H1 (cell line): ENCODE data around the gene TMEM35B. TPM values are rescaled to one million over a fixed set of nuclear protein-coding genes. Genes with fewer than 3 reads are reported as not detected.

Source experiments
- CTCF ChIA-PET: fragments of 300-600 bp; sonication (Branson Sonifier 250); formaldehyde crosslinking; loops from one replicate; lab custom pipeline; 2021; ENCODE audit not compliant: partially characterized antibody; lab: Charles Lee
- POLR2A ChIA-PET: fragments of 300-600 bp; sonication (Branson Sonifier 250); formaldehyde crosslinking; loops from one replicate; lab custom pipeline; 2021; ENCODE audit warnings: inconsistent platforms; ENCODE audit not compliant: partially characterized antibody; lab: Charles Lee
- DNase-seq, 2 experiments: peaks; one replicate each; pipeline versions ENCODE4 v3.0.0 to v3.0.0-alpha.2; 2010 to 2022; ENCODE audit warnings: low spot score in 2 of 2, low read depth in 1 of 2, mixed read lengths in 1 of 2
- FAIRE-seq: peaks from 2 replicates; lab custom pipeline; 2011; peaks lifted over from hg19 to GRCh38; lab: Jason Lieb, UNC
- H2AFZ ChIP-seq: 2 replicates; pipeline ENCODE4 v1.8.1; 2012; ENCODE audit warnings: low read length, inconsistent platforms
- H2AK5ac ChIP-seq: 2 replicates; pipeline ENCODE4 v1.6.1; 2013; ENCODE audit warnings: low read depth, low read length
- H2BK120ac ChIP-seq: replicated peaks from 2 replicates; pipeline ENCODE3; 2013; ENCODE audit warnings: low read depth, low read length, inconsistent platforms
- H2BK12ac ChIP-seq: 2 replicates; pipeline ENCODE4 v1.6.1; 2013; ENCODE audit warnings: low read depth, low read length
- H2BK15ac ChIP-seq: 2 replicates; pipeline ENCODE4 v1.6.1; 2013; ENCODE audit warnings: low read length
- H2BK20ac ChIP-seq: 2 replicates; pipeline ENCODE4 v1.6.1; 2013; ENCODE audit warnings: low read length
- H2BK5ac ChIP-seq: 2 replicates; pipeline ENCODE4 v1.6.1; 2013; ENCODE audit warnings: low read depth, low read length
- H3K14ac ChIP-seq: 2 replicates; pipeline ENCODE4 v1.6.1; 2013; ENCODE audit warnings: inconsistent platforms; ENCODE audit not compliant: insufficient read length
- H3K18ac ChIP-seq: 2 replicates; pipeline ENCODE4 v1.6.1; 2013; ENCODE audit warnings: low read length; ENCODE audit errors: extremely low read depth
- H3K23ac ChIP-seq: 2 replicates; pipeline ENCODE4 v1.6.1; 2013; ENCODE audit warnings: inconsistent platforms; ENCODE audit not compliant: insufficient read length
- H3K23me2 ChIP-seq: 2 replicates; pipeline ENCODE4 v1.6.1; 2013; ENCODE audit warnings: low read depth, low read length
- H3K27ac ChIP-seq: 2 replicates; pipeline ENCODE4 v1.6.1; 2011; ENCODE audit warnings: low read depth, low read length, inconsistent platforms
- H3K27me3 ChIP-seq, 4 experiments: replicated peaks in 1 of 4; 1 replicate in 1 of 4; 2 replicates in 3 of 4; pipeline versions ENCODE4 v1.6.1 to v1.8.1; 2011 to 2013; ENCODE audit warnings: low read length in 3 of 4, mild to moderate bottlenecking in 3 of 4, inconsistent platforms in 2 of 4, mixed read lengths in 2 of 4, moderate library complexity in 1 of 4; ENCODE audit not compliant: control insufficient read depth in 3 of 4, insufficient read depth in 3 of 4; ENCODE audit errors: extremely low read depth in 1 of 4
- H3K36me3 ChIP-seq, 4 experiments: 2 replicates each; pipeline versions ENCODE4 v1.6.1 to v1.8.1; 2011 to 2013; ENCODE audit warnings: mild to moderate bottlenecking in 4 of 4, low read length in 3 of 4, moderate library complexity in 2 of 4, control low read depth in 1 of 4, inconsistent platforms in 1 of 4; ENCODE audit not compliant: insufficient read depth in 4 of 4, control insufficient read depth in 2 of 4
- H3K4ac ChIP-seq: replicated peaks from 2 replicates; pipeline ENCODE3; 2013; ENCODE audit warnings: low read length, low read depth, mixed read lengths, inconsistent platforms; ENCODE audit not compliant: insufficient read length
- H3K4me1 ChIP-seq, 4 experiments: replicated peaks in 1 of 4; 1 replicate in 1 of 4; 2 replicates in 3 of 4; pipeline versions ENCODE4 v1.6.1 to v1.8.1; 2011 to 2013; ENCODE audit warnings: low read length in 3 of 4, inconsistent platforms in 2 of 4, mixed read lengths in 1 of 4; ENCODE audit not compliant: insufficient read depth in 4 of 4, control insufficient read depth in 3 of 4
- H3K4me2 ChIP-seq, 2 experiments: 2 replicates each; pipeline versions ENCODE4 v1.6.1 to v1.8.1; 2011 to 2013; ENCODE audit warnings: low read depth in 2 of 2, low read length in 2 of 2, control low read depth in 1 of 2, inconsistent platforms in 1 of 2, mild to moderate bottlenecking in 1 of 2; ENCODE audit not compliant: insufficient read depth in 1 of 2
- H3K4me3 ChIP-seq, 4 experiments: fragments of 200-600, 300-600 bp in 1 of 4; sonication (generic), shearing (Covaris generic), sonication (Bioruptor Twin) in 1 of 4; 2 replicates each; pipeline versions ENCODE4 v1.5.1 to v1.8.1; 2011 to 2016; ENCODE audit warnings: low read length in 4 of 4, low read depth in 3 of 4, control low read depth in 2 of 4, inconsistent platforms in 2 of 4, mild to moderate bottlenecking in 2 of 4, mixed read lengths in 1 of 4, moderate library complexity in 1 of 4; ENCODE audit not compliant: insufficient read depth in 2 of 4; ENCODE audit errors: extremely low read depth in 1 of 4
- H3K56ac ChIP-seq: replicated peaks from 2 replicates; pipeline ENCODE3; 2013; ENCODE audit warnings: low read depth, mild to moderate bottlenecking, mixed read lengths, low read length, inconsistent platforms; ENCODE audit not compliant: insufficient read length
- H3K79me1 ChIP-seq: 2 replicates; pipeline ENCODE4 v1.6.1; 2013; ENCODE audit warnings: low read depth, low read length, control low read depth
- H3K79me2 ChIP-seq, 2 experiments: 2 replicates each; pipeline versions ENCODE4 v1.6.1 to v1.8.1; 2012 to 2013; ENCODE audit warnings: low read length in 2 of 2, mild to moderate bottlenecking in 2 of 2, inconsistent platforms in 1 of 2; ENCODE audit not compliant: insufficient read depth in 2 of 2, control insufficient read depth in 1 of 2
- H3K9ac ChIP-seq, 4 experiments: replicated peaks in 1 of 4; 1 replicate in 1 of 4; 2 replicates in 3 of 4; pipeline versions ENCODE4 v1.6.1 to v1.8.1; 2011 to 2013; ENCODE audit warnings: low read depth in 3 of 4, low read length in 3 of 4, control low read depth in 2 of 4, mild to moderate bottlenecking in 2 of 4, moderate library complexity in 2 of 4, inconsistent platforms in 1 of 4; ENCODE audit errors: extremely low read depth in 1 of 4
- H3K9me3 ChIP-seq, 2 experiments: 2 replicates each; pipeline versions ENCODE4 v1.6.1 to v1.8.1; 2012 to 2013; ENCODE audit warnings: mild to moderate bottlenecking in 2 of 2, moderate library complexity in 2 of 2, control low read depth in 1 of 2, inconsistent platforms in 1 of 2, low read depth in 1 of 2, low read length in 1 of 2, mixed read lengths in 1 of 2; ENCODE audit not compliant: insufficient read depth in 2 of 2
- H4K20me1 ChIP-seq, 2 experiments: replicated peaks in 1 of 2; 2 replicates each; pipeline versions ENCODE3 to v1.8.1; 2011 to 2013; ENCODE audit warnings: inconsistent platforms in 2 of 2, low read length in 2 of 2, mild to moderate bottlenecking in 1 of 2; ENCODE audit not compliant: insufficient read depth in 2 of 2, control insufficient read depth in 1 of 2
- H4K5ac ChIP-seq: 2 replicates; pipeline ENCODE4 v1.6.1; 2013; ENCODE audit warnings: low read length, low read depth, mixed read lengths, inconsistent platforms; ENCODE audit not compliant: insufficient read length
- H4K8ac ChIP-seq: 2 replicates; pipeline ENCODE4 v1.8.0; 2013; ENCODE audit warnings: mild to moderate bottlenecking, moderate library complexity, low read length, inconsistent platforms; ENCODE audit not compliant: insufficient read depth; ENCODE audit errors: extremely low read depth
- H4K91ac ChIP-seq: replicated peaks from 2 replicates; pipeline ENCODE3; 2013; ENCODE audit warnings: low read length, mixed read lengths, inconsistent platforms; ENCODE audit not compliant: insufficient read length
- BCL11A ChIP-seq, 2 experiments: IDR thresholded peaks; one replicate each; pipeline ENCODE4 v1.6.1; 2011; ENCODE audit warnings: low read depth in 2 of 2, low read length in 2 of 2, mild to moderate bottlenecking in 2 of 2
- CEBPB ChIP-seq: IDR thresholded peaks from 2 replicates; pipeline ENCODE4 v1.6.1; 2012; ENCODE audit warnings: low read depth, low read length
- NANOG ChIP-seq: IDR thresholded peaks from 2 replicates; pipeline ENCODE4 v1.6.1; 2011; ENCODE audit warnings: low read length, low read depth, mild to moderate bottlenecking, inconsistent platforms; ENCODE audit not compliant: insufficient read depth, poor library complexity, severe bottlenecking
- POU5F1 ChIP-seq: IDR thresholded peaks from 2 replicates; pipeline ENCODE4 v1.6.1; 2011; ENCODE audit warnings: low read depth, mild to moderate bottlenecking, low read length, moderate library complexity
- RAD21 ChIP-seq, 2 experiments: IDR thresholded peaks in 1 of 2; conservative IDR thresholded peaks in 1 of 2; 2 replicates each; pipeline ENCODE4 v1.6.1; 2011; ENCODE audit warnings: low read depth in 2 of 2, low read length in 2 of 2, improper control_type of control experiment in 1 of 2, inconsistent platforms in 1 of 2, mild to moderate bottlenecking in 1 of 2, moderate library complexity in 1 of 2
- RFX5 ChIP-seq: IDR thresholded peaks from 2 replicates; pipeline ENCODE4 v1.6.1; 2011; ENCODE audit warnings: low read depth, low read length, improper control_type of control experiment, borderline replicate concordance
- SIX5 ChIP-seq: IDR thresholded peaks from 2 replicates; pipeline ENCODE4 v1.6.1; 2011; ENCODE audit warnings: mild to moderate bottlenecking, low read depth, low read length
- WGBS, 2 experiments: shearing (Covaris generic) in 1 of 2; methylation state at CpG; one replicate each; pipeline versions ENCODE4 v1.1.6 to v1.1.7; 2013 to 2015; ENCODE audit warnings: low lambda C conversion rate in 2 of 2, mixed read lengths in 2 of 2, inconsistent platforms in 1 of 2, low coverage in 1 of 2, missing lambda C conversion rate in 1 of 2; ENCODE audit not compliant: insufficient replicate concordance in 2 of 2, insufficient coverage in 1 of 2, insufficient read length in 1 of 2; ENCODE audit errors: extremely low coverage in 1 of 2, missing lambda C conversion rate in 1 of 2; 5-methylcytosine and 5-hydroxymethylcytosine counted together
- polyA plus RNA-seq, 7 experiments: library from polyadenylated mRNA; depleted of rRNA in 3 of 7; stranded (reverse) in 5 of 7; unstranded in 2 of 7; fragments of >200 nt in 5 of 7; fragments of 200-250 nt in 2 of 7; gene quantifications; 1 replicate in 5 of 7; 2 replicates in 1 of 7; 4 replicates in 1 of 7; pipeline versions ENCODE4 v1.2.1 to v1.2.3, GENCODE V29; 2011 to 2013; ENCODE audit warnings: missing spikeins in 2 of 7, mixed read lengths in 2 of 7
- total RNA-seq: library from RNA; stranded (reverse); fragmentation: NEBNext Ultra II Directional; extraction: Animal tissue kit (Norgen Biotek cat#: 25700); gene quantifications from 2 replicates; pipeline ENCODE4 v1.2.1, GENCODE V29; 2021

The TMEM35B gene
- total and polyA plus RNA-seq, 2 of the 8 experiments (the other 6 are each of a cell fraction or from before 2014, with no cell fraction given) = 10.2 to 31.1 TPM

GRCh38 chr1:34976384-34977209 lies 8.6 kb downstream of the TMEM35B start:
- no peak overlapping the region for H3K4me2 ChIP-seq
- no peak overlapping the region for H2BK5ac ChIP-seq
- no peak overlapping the region for H3K56ac ChIP-seq
- no peaks in the 10 kb centered on the region for H3K79me2 ChIP-seq
- no peaks in the 10 kb centered on the region for H3K79me1 ChIP-seq
- H3K18ac ChIP-seq = no peak overlapping the region
- H3K4me1 ChIP-seq = peaks cover 0 to 3% (median 0%) of the 10 kb centered on the region in 4 experiments; a peak in 1 of 7 replicates
- H3K36me3 ChIP-seq = no peaks in the 10 kb centered on the region
- no peak overlapping the region for H4K5ac ChIP-seq
- no peak overlapping the region for H2BK15ac ChIP-seq
- CTCF ChIA-PET = interaction anchor here (1.0 kb wide), 1 partner anchor 57 kb away, joined by 4 read pairs; no protein-coding TSS in a partner anchor
- H3K23me2 ChIP-seq = no peaks in the 10 kb centered on the region
- no peak overlapping the region for H2BK120ac ChIP-seq
- H3K14ac ChIP-seq = no peak overlapping the region
- no peak for TF ChIP-seq NANOG
- TF ChIP-seq BCL11A (IDR thresholded peaks at IDR 0.05; ENCODE audit: low read depth in 2 of 2, low read length in 2 of 2) = no peak
- no peak for TF ChIP-seq RAD21 (IDR thresholded peaks at IDR 0.05 in 1 of 2, conservative IDR thresholded peaks at IDR 0.05 in 1 of 2; ENCODE audit: low read depth in 2 of 2, low read length in 2 of 2)
- TF ChIP-seq CEBPB = no peak
- no peak for TF ChIP-seq POU5F1
- TF ChIP-seq RFX5 = no peak
- no peak for TF ChIP-seq SIX5
- H3K23ac ChIP-seq = no peak overlapping the region
- H3K27me3 ChIP-seq = no peaks in the 10 kb centered on the region
- H3K4ac ChIP-seq = no peak overlapping the region
- WGBS, 2 experiments = 83% methylated on average over 53 of the region's 72 CpGs; no CpG with 5 or more reads in 1 of the 2 experiments
- H3K4me3 ChIP-seq = no peak overlapping the region
- H3K9ac ChIP-seq = no peak overlapping the region
- DNase-seq (no peak), FAIRE-seq (no peak)
- no peak overlapping the region for H2AFZ ChIP-seq
- H3K9me3 ChIP-seq = no peaks in the 10 kb centered on the region
- H2BK20ac ChIP-seq = no peak overlapping the region
- H4K8ac ChIP-seq = peak overlapping the region; percentile 22; the same call in 1 of the 2 replicates
- no peak overlapping the region for H3K27ac ChIP-seq
- H2BK12ac ChIP-seq = no peak overlapping the region
- POLR2A ChIA-PET = interaction anchor here (5.3 kb wide), 1 partner anchor 8 kb away, joined by 35 read pairs; the partner anchor contains the start of gene TMEM35B
- no peak overlapping the region for H2AK5ac ChIP-seq
- H4K20me1 ChIP-seq = no peaks in the 10 kb centered on the region
- no peak overlapping the region for H4K91ac ChIP-seq
